Stomach (tissue), 9 donors: ENCODE results near the gene CELSR1. TPM values are rescaled to one million over a fixed set of nuclear protein-coding genes. Genes with fewer than 3 reads are reported as not detected.

Source experiments
- DNase-seq, 2 donors: peaks; one replicate each; pipeline versions ENCODE4 v3.0.0 to v3.0.0-alpha.2; 2013 to 2019
- H3K27ac ChIP-seq, 5 donors: fragments of 200-600 bp in 4 of 5; sonication (generic) in 4 of 5; one replicate each; pipeline ENCODE4 v1.5.1; 2013 to 2019; ENCODE audit warnings: mild to moderate bottlenecking in 1 of 5, moderate library complexity in 1 of 5
- H3K27me3 ChIP-seq, 3 donors: fragments of 200-600 bp; sonication (generic); one replicate each; pipeline ENCODE4 v1.5.1; 2017 to 2019; ENCODE audit warnings: mixed run types in 1 of 3
- H3K36me3 ChIP-seq, 4 donors: fragments of 200-600 bp; sonication (generic); 1 replicate in 3 of 4; 2 replicates in 1 of 4; pipeline ENCODE4 v1.5.1; 2016 to 2019
- H3K4me1 ChIP-seq, 4 donors: fragments of 200-600 bp; sonication (generic); one replicate each; pipeline ENCODE4 v1.5.1; 2016 to 2019
- H3K4me3 ChIP-seq, 4 donors: fragments of 200-600 bp; sonication (generic) in 3 of 4; one replicate each; pipeline ENCODE4 v1.5.1; 2016 to 2019; ENCODE audit warnings: mild to moderate bottlenecking in 1 of 4
- H3K9me3 ChIP-seq, 4 donors: fragments of 200-600 bp; sonication (generic); one replicate each; pipeline ENCODE4 v1.5.1; 2016 to 2019
- EP300 ChIP-seq: sonication (generic); formaldehyde crosslinking; IDR thresholded peaks from one replicate; pipeline ENCODE4 v1.6.1; 2017; ENCODE audit warnings: antibody characterized with exemption
- POLR2A ChIP-seq, 4 donors: fragments of 450-650 bp; IDR thresholded peaks; one replicate each; pipeline ENCODE4 v1.6.1; 2016; ENCODE audit warnings: antibody characterized with exemption in 4 of 4, control low read depth in 2 of 4, mild to moderate bottlenecking in 1 of 4, moderate library complexity in 1 of 4
- POLR2AphosphoS5 ChIP-seq, 3 donors: sonication (generic); formaldehyde crosslinking; IDR thresholded peaks; one replicate each; pipeline ENCODE4 v1.6.1; 2016; ENCODE audit warnings: antibody characterized with exemption in 3 of 3
- WGBS, 5 donors: extraction: QIAGEN DNeasy Blood & Tissue Kit in 3 of 5; methylation state at CpG; one replicate each; pipeline versions ENCODE4 v1.1.5 to v1.1.7; 2013 to 2018; 5-methylcytosine and 5-hydroxymethylcytosine counted together
- intact Hi-C: fragments of 100-400 bp; cut with DNase I; formaldehyde crosslinking; loops from one replicate; pipeline ENCODE4 v1.15.1; 2023; ENCODE audit warnings: low total_unique reads
- polyA plus RNA-seq, 3 donors: library from polyadenylated mRNA; stranded (reverse); fragments of 200-250 nt; gene quantifications; one replicate each; pipeline ENCODE4 v1.2.3, GENCODE V29; 2013
- total RNA-seq, 5 donors: library from RNA; depleted of rRNA; stranded (reverse); fragments of >200 nt; gene quantifications; one replicate each; pipeline versions ENCODE4 v1.1.0 to v1.2.3, GENCODE V29; 2014 to 2016
- TF ChIP-seq, protein P1 (sequence below), 7 experiments: fragments of 450-650 bp in 4 of 7; fragments of 200-600 bp in 3 of 7; sonication (generic) in 3 of 7; IDR thresholded peaks; one replicate each; pipeline ENCODE4 v1.5.1; 2016 to 2019; ENCODE audit warnings: antibody characterized with exemption in 7 of 7, control low read depth in 2 of 7, mild to moderate bottlenecking in 1 of 7
- donor health status: healthy with polysubstance abuse.
- donor health status: Bipolar disorder and iron deficiency.
- donor health status: healthy.

CELSR1 gene
- total and polyA plus RNA-seq, 8 donors, result 0.29 to 78.2 (median 13.4) TPM

DNA sequence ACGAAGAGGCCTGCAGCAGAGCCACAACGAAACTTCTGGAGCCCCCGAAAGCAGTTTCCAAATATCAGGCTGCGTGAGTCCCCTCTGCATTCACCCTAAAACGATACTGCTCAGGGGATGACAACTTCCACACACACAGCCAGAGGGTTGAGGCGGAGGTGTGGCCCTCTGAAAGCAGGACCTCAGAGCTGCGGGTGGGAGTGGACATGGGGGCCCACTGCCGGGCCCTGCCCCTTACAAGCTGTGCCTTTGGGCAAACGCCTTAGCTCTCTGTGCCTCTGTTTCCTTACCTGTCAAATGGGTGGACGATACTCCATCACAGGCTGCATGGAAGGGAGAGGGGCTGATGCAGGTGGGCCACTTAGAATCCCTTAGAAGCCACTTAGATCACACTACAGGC, 148.8 kb downstream of the CELSR1 start:
- no peaks in the 10 kb centered on the region for H3K27me3 ChIP-seq
- TF ChIP-seq, protein P1, sequence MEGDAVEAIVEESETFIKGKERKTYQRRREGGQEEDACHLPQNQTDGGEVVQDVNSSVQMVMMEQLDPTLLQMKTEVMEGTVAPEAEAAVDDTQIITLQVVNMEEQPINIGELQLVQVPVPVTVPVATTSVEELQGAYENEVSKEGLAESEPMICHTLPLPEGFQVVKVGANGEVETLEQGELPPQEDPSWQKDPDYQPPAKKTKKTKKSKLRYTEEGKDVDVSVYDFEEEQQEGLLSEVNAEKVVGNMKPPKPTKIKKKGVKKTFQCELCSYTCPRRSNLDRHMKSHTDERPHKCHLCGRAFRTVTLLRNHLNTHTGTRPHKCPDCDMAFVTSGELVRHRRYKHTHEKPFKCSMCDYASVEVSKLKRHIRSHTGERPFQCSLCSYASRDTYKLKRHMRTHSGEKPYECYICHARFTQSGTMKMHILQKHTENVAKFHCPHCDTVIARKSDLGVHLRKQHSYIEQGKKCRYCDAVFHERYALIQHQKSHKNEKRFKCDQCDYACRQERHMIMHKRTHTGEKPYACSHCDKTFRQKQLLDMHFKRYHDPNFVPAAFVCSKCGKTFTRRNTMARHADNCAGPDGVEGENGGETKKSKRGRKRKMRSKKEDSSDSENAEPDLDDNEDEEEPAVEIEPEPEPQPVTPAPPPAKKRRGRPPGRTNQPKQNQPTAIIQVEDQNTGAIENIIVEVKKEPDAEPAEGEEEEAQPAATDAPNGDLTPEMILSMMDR (IDR thresholded peaks at IDR 0.05), result no peak
- TF ChIP-seq EP300 (no peak), POLR2A (IDR thresholded peaks at IDR 0.05) (no peak), POLR2AphosphoS5 (IDR thresholded peaks at IDR 0.05) (no peak)
- H3K27ac ChIP-seq, result no peak overlapping the region
- peaks cover 0 to 7% (median 0%) of the 10 kb centered on the region in 4 donors for H3K36me3 ChIP-seq
- H3K4me3 ChIP-seq, result no peak overlapping the region
- DNase-seq, result no peak
- WGBS, 5 donors, result 80 to 95% (median 90%) methylated on average over 10 of the region's 10 CpGs
- intact Hi-C loops, result no loop called here
- peaks cover 3 to 6% (median 5%) of the 10 kb centered on the region in 4 donors for H3K4me1 ChIP-seq
- no peaks in the 10 kb centered on the region for H3K9me3 ChIP-seq

DNA sequence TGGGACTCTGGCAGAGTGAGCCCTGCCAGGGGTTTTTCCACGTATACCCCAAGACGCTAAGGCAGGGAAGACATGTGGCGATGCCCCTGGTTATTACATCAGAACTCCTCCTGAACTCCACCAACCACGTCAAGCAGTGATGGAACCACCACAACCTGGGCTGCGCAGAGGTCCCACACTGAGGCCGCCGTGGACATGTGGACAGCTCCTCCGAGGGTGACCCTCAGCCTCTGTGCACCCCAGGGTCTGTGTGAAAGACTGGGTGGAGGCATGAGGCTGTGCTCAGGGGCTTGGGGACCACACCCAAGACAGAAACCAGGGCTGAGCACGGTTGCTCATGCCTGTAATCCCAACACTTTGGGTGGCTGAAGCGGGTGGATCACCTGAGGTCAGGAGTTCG, 149.7 kb downstream of the CELSR1 start:
- TF ChIP-seq POLR2AphosphoS5 (IDR thresholded peaks at IDR 0.05) (no peak), POLR2A (IDR thresholded peaks at IDR 0.05) (no peak), EP300 (no peak)
- TF ChIP-seq, protein P1 (IDR thresholded peaks at IDR 0.05), result no peak
- no peak overlapping the region for H3K27ac ChIP-seq
- H3K4me3 ChIP-seq, result no peak overlapping the region
- WGBS, 5 donors, result 90 to 95% (median 93%) methylated on average over 11 of the region's 11 CpGs
- no peaks in the 10 kb centered on the region for H3K9me3 ChIP-seq
- no peaks in the 10 kb centered on the region for H3K27me3 ChIP-seq
- no peak for DNase-seq
- H3K36me3 ChIP-seq, result peaks cover 0 to 7% (median 0%) of the 10 kb centered on the region in 4 donors
- intact Hi-C loops, result no loop called here
- peaks cover 3 to 6% (median 5%) of the 10 kb centered on the region in 4 donors for H3K4me1 ChIP-seq

DNA sequence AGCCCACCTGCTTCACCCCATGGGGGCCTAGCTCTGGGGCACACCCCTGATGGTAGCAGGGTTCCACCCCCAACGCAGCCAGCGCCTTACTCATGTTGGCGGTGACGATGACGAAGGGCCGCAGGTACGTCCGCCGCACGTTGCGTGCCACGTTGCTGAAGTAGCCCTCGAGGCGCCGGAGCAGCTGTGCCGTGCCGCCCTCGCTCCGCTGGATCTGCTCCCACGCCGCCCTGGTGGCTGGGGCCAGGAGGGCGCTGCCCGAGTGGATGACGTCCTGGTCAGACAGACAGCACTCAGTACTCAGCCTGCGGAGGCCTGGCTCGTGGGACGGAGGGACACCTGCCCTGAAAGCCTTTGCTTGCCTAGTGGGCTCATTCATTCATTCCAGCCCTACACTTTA, 151.1 kb downstream of the CELSR1 start:
- Histone ChIP-seq H3K27ac (no peak overlapping the region), H3K36me3 (peaks cover 0 to 7% (median 0%) of the 10 kb centered on the region in 4 donors), H3K9me3 (no peaks in the 10 kb centered on the region), H3K27me3 (no peaks in the 10 kb centered on the region), H3K4me1 (peaks cover 3 to 6% (median 5%) of the 10 kb centered on the region in 4 donors), H3K4me3 (no peak overlapping the region)
- 92 to 95% (median 94%) methylated on average over 14 to 27 of the region's 27 CpGs for WGBS, 5 donors
- no peak for DNase-seq
- intact Hi-C loops, result no loop called here
- no peak for TF ChIP-seq POLR2A (IDR thresholded peaks at IDR 0.05)
- TF ChIP-seq EP300, result no peak

DNA sequence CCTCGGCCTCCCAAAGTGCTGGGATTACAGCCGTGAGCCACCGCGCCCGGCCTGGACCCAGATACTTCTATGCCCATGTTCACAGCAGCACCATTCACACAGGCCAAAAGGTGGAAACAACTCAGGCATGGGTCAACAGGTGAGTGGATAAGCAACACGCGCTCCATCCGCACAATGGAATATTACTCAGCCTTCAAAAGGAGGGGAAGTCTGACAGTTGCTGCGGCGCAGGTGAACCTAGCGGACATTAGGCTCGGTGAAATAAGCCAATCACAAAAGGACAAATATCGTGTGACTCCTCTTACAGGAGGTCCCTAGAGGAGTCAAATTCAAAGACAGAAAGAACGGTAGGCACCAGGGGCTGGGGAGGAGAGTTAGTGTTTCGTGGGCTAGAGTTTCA, 154.9 kb downstream of the CELSR1 start:
- no peak for DNase-seq
- no peak overlapping the region for H3K4me3 ChIP-seq
- peaks cover 0 to 7% (median 0%) of the 10 kb centered on the region in 4 donors for H3K36me3 ChIP-seq
- peaks cover 22 to 35% (median 30%) of the 10 kb centered on the region in 4 donors for H3K4me1 ChIP-seq
- no peaks in the 10 kb centered on the region for H3K27me3 ChIP-seq
- H3K27ac ChIP-seq, result no peak overlapping the region
- H3K9me3 ChIP-seq, result no peaks in the 10 kb centered on the region
- 89 to 100% (median 92%) methylated on average over 15 of the region's 15 CpGs for WGBS, 5 donors
- TF ChIP-seq, protein P1 (IDR thresholded peaks at IDR 0.05), result no peak
- no peak for TF ChIP-seq POLR2AphosphoS5 (IDR thresholded peaks at IDR 0.05)
- no peak for TF ChIP-seq EP300
- no peak for TF ChIP-seq POLR2A (IDR thresholded peaks at IDR 0.05)
- intact Hi-C loops, result no loop called here

DNA sequence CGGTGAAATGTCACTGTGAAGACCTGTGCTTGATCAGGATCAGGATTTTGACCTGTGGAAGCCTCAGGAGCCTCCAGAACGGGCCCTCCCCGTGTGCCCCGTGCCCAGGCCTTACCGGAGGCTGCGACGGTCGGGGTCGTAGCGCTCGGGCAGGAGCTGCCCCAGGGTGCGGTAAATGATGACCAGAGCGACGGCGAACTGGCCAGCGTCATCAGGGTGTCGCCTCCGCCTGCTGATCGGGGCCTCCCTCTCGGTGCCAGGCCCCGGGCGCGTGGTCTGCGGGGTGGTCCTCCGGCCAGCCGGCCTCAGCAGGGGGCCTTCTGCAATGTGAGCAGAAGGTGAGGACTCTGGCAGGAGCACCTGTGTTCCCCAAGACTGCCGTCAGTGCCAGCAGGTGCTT, 155.7 kb downstream of the CELSR1 start:
- peaks cover 29 to 43% (median 37%) of the 10 kb centered on the region in 4 donors for H3K4me1 ChIP-seq
- H3K4me3 ChIP-seq, result no peak overlapping the region
- intact Hi-C loops, result no loop called here
- TF ChIP-seq EP300, result no peak
- H3K27ac ChIP-seq, result no peak overlapping the region
- H3K27me3 ChIP-seq, result no peaks in the 10 kb centered on the region
- no peaks in the 10 kb centered on the region for H3K9me3 ChIP-seq
- no peak for DNase-seq
- peaks cover 0 to 7% (median 0%) of the 10 kb centered on the region in 4 donors for H3K36me3 ChIP-seq
- 86 to 95% (median 95%) methylated on average over 21 to 27 of the region's 27 CpGs for WGBS, 5 donors
